ENCODE results near the gene PKLR.

PKLR gene

GRCh38 chr1:155253797-155254196 is 47.4 kb downstream of the PKLR start:
- Histone ChIP-seq H3K79me2 (ENCODE audit: low read length) (0 out of 2 replicates have a peak, but pooled peaks cover 8% of the 10 kb centered on the region), H3F3A (ENCODE audit: insufficient read depth, low read length) (peaks cover 15% of the 10 kb centered on the region), H3K4me2 (ENCODE audit: low read depth, low read length) (peak overlapping the region; percentile 95; the same call in 1 of the 2 replicates), H2AFZ (ENCODE audit: low read length) (no peak overlapping the region), H3K27ac (ENCODE audit: low read length) (no peak overlapping the region), H3K9me2 (replicated peaks; ENCODE audit: insufficient read depth, low read length) (no peaks in the 10 kb centered on the region), H3K4me1 (ENCODE audit: low read length) (peaks cover 11% of the 10 kb centered on the region), H3K9me3 (replicated peaks; ENCODE audit: insufficient read depth, low read length) (no peaks in the 10 kb centered on the region), H3K27me3 (replicated peaks; ENCODE audit: insufficient read depth, low read length) (no peaks in the 10 kb centered on the region), H4K20me1 (ENCODE audit: insufficient read depth, low read length) (no peaks in the 10 kb centered on the region), H3K36me3 (replicated peaks; ENCODE audit: insufficient read depth, low read length) (no peaks in the 10 kb centered on the region), H3K9ac (ENCODE audit: low read length) (no peak overlapping the region), H3K4me3 (ENCODE audit: low read length) (no peak overlapping the region)
- no peak for TF ChIP-seq CTCF (IDR thresholded peaks at IDR 0.05; ENCODE audit: low read length)
- TF ChIP-seq EZH2phosphoT487 (IDR thresholded peaks at IDR 0.05; ENCODE audit: low read length): no peak
- TF ChIP-seq EZH2 (optimal IDR thresholded peaks at IDR 0.05; ENCODE audit: low read depth, low read length): no peak
- DNase-seq: no peak

GRCh38 chr1:155253208-155253607 is 48.0 kb downstream of the PKLR start:
- Histone ChIP-seq H3K27ac (ENCODE audit: low read length) (no peak overlapping the region), H3K27me3 (replicated peaks; ENCODE audit: insufficient read depth, low read length) (no peaks in the 10 kb centered on the region), H3K4me1 (ENCODE audit: low read length) (peaks cover 11% of the 10 kb centered on the region), H3K9ac (ENCODE audit: low read length) (no peak overlapping the region), H3K9me2 (replicated peaks; ENCODE audit: insufficient read depth, low read length) (no peaks in the 10 kb centered on the region), H3K4me2 (ENCODE audit: low read depth, low read length) (no peak overlapping the region), H4K20me1 (ENCODE audit: insufficient read depth, low read length) (no peaks in the 10 kb centered on the region), H3K4me3 (ENCODE audit: low read length) (no peak overlapping the region), H2AFZ (ENCODE audit: low read length) (no peak overlapping the region), H3F3A (ENCODE audit: insufficient read depth, low read length) (peaks cover 13% of the 10 kb centered on the region), H3K9me3 (replicated peaks; ENCODE audit: insufficient read depth, low read length) (no peaks in the 10 kb centered on the region), H3K79me2 (ENCODE audit: low read length) (0 out of 2 replicates have a peak, but pooled peaks cover 8% of the 10 kb centered on the region), H3K36me3 (replicated peaks; ENCODE audit: insufficient read depth, low read length) (no peaks in the 10 kb centered on the region)
- TF ChIP-seq CTCF (IDR thresholded peaks at IDR 0.05; ENCODE audit: low read length) (no peak), EZH2phosphoT487 (IDR thresholded peaks at IDR 0.05; ENCODE audit: low read length) (no peak), EZH2 (optimal IDR thresholded peaks at IDR 0.05; ENCODE audit: low read depth, low read length) (no peak)
- DNase-seq: no peak

GRCh38 chr1:155251566-155251965 is 49.7 kb downstream of the PKLR start:
- H3K79me2 ChIP-seq (ENCODE audit: low read length): 0 out of 2 replicates have a peak, but pooled peaks cover 8% of the 10 kb centered on the region
- H2AFZ ChIP-seq (ENCODE audit: low read length): no peak overlapping the region
- no peaks in the 10 kb centered on the region for H3K27me3 ChIP-seq (replicated peaks; ENCODE audit: insufficient read depth, low read length)
- no peak overlapping the region for H3K4me3 ChIP-seq (ENCODE audit: low read length)
- H3K4me1 ChIP-seq (ENCODE audit: low read length): peaks cover 11% of the 10 kb centered on the region
- H3K9me2 ChIP-seq (replicated peaks; ENCODE audit: insufficient read depth, low read length): no peaks in the 10 kb centered on the region
- no peaks in the 10 kb centered on the region for H3K36me3 ChIP-seq (replicated peaks; ENCODE audit: insufficient read depth, low read length)
- H3K27ac ChIP-seq (ENCODE audit: low read length): no peak overlapping the region
- no peak overlapping the region for H3K4me2 ChIP-seq (ENCODE audit: low read depth, low read length)
- TF ChIP-seq EZH2phosphoT487 (IDR thresholded peaks at IDR 0.05; ENCODE audit: low read length) (no peak), EZH2 (optimal IDR thresholded peaks at IDR 0.05; ENCODE audit: low read depth, low read length) (no peak), CTCF (IDR thresholded peaks at IDR 0.05; ENCODE audit: low read length) (no peak)
- peaks cover 3% of the 10 kb centered on the region; the same call in 1 of the 2 replicates for H3F3A ChIP-seq (ENCODE audit: insufficient read depth, low read length)
- H3K9ac ChIP-seq (ENCODE audit: low read length): no peak overlapping the region
- no peaks in the 10 kb centered on the region for H4K20me1 ChIP-seq (ENCODE audit: insufficient read depth, low read length)
- no peak for DNase-seq
- no peaks in the 10 kb centered on the region for H3K9me3 ChIP-seq (replicated peaks; ENCODE audit: insufficient read depth, low read length)

Measured in MM.1S (cell line).